ENCODE results near the gene TREM1.

DNA sequence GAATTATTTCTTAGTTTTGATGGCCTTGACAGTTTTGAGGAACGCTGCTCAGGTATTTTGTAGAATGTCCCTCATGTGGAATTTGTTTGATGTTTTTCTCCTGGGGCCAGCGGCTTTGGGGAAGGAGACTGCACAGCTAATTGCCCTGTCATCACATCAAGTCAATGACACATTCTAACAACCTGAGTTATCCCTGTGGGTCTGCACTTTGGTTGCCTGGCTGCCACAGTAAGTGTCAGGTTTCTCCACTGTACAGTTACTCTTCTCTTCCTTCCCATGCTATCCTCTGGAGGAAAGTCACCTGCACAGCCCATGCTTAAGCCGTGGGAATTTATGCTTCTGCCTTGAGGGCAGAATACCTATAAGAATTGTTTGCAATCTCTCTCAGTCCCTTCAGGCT is 59.7 kb downstream of the TREM1 start:
- TF ChIP-seq POLR2A (IDR thresholded peaks at IDR 0.05): no peak
- TF ChIP-seq, protein P1, sequence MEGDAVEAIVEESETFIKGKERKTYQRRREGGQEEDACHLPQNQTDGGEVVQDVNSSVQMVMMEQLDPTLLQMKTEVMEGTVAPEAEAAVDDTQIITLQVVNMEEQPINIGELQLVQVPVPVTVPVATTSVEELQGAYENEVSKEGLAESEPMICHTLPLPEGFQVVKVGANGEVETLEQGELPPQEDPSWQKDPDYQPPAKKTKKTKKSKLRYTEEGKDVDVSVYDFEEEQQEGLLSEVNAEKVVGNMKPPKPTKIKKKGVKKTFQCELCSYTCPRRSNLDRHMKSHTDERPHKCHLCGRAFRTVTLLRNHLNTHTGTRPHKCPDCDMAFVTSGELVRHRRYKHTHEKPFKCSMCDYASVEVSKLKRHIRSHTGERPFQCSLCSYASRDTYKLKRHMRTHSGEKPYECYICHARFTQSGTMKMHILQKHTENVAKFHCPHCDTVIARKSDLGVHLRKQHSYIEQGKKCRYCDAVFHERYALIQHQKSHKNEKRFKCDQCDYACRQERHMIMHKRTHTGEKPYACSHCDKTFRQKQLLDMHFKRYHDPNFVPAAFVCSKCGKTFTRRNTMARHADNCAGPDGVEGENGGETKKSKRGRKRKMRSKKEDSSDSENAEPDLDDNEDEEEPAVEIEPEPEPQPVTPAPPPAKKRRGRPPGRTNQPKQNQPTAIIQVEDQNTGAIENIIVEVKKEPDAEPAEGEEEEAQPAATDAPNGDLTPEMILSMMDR (IDR thresholded peaks at IDR 0.05): no peak
